IMR-90 (cell line): ENCODE data around the gene TXNL4A. TPM values are rescaled to one million over a fixed set of nuclear protein-coding genes. Genes with fewer than 3 reads are reported as not detected.

Experiments used
- ATAC-seq: fragments of 200-7000 bp; cut with Tn5 transposase; 2 replicates; pipeline ENCODE4 v1.9.1; 2020; ENCODE audit warnings: low read depth, mild to moderate bottlenecking, moderate library complexity
- BruUV-seq: library from RNA; stranded (reverse); fragments of 400-500 nt; replicated peaks from 2 replicates; lab custom pipeline; 2021; lab: Mats Ljungman, UMichigan
- CTCF ChIA-PET: fragments of 300-600 bp; formaldehyde crosslinking; extraction: SDS; loops from one replicate; lab custom pipeline; 2021; ENCODE audit warnings: antibody characterized with exemption; lab: Yijun Ruan, JAX
- POLR2A ChIA-PET: fragments of 300-600 bp; sonication (Branson Sonifier 250); formaldehyde crosslinking; loops from one replicate; lab custom pipeline; 2022; ENCODE audit warnings: antibody characterized with exemption; ENCODE audit not compliant: unreplicated experiment; lab: Charles Lee
- DNase-seq: peaks from one replicate; pipeline ENCODE4 v3.0.0; 2013
- H2AFZ ChIP-seq: replicated peaks from 2 replicates; pipeline ENCODE3; 2013; ENCODE audit warnings: low read length, mild to moderate bottlenecking; ENCODE audit not compliant: poor library complexity
- H2AK5ac ChIP-seq: 2 replicates; pipeline ENCODE4 v1.6.1; 2013; ENCODE audit warnings: low read depth, low read length, inconsistent platforms
- H2AK9ac ChIP-seq: replicated peaks from 2 replicates; pipeline ENCODE3; 2013; ENCODE audit warnings: mild to moderate bottlenecking, low read depth, low read length, moderate library complexity; ENCODE audit not compliant: poor library complexity
- H2BK120ac ChIP-seq: 2 replicates; pipeline ENCODE4 v1.6.1; 2013; ENCODE audit warnings: low read depth, low read length, inconsistent platforms
- H2BK15ac ChIP-seq: 3 replicates; pipeline ENCODE4 v1.6.1; 2013; ENCODE audit warnings: low read depth, low read length, inconsistent platforms
- H2BK20ac ChIP-seq: 2 replicates; pipeline ENCODE4 v1.6.1; 2013; ENCODE audit warnings: low read depth, mild to moderate bottlenecking, inconsistent platforms, low read length, moderate library complexity
- H2BK5ac ChIP-seq: 2 replicates; pipeline ENCODE4 v1.6.1; 2013; ENCODE audit warnings: mild to moderate bottlenecking, low read depth, low read length, inconsistent platforms; ENCODE audit not compliant: poor library complexity, severe bottlenecking
- H3K14ac ChIP-seq: replicated peaks from 2 replicates; pipeline ENCODE4 v1.6.1; 2013; ENCODE audit warnings: low read depth, low read length, inconsistent platforms
- H3K18ac ChIP-seq: 2 replicates; pipeline ENCODE4 v1.6.1; 2013; ENCODE audit warnings: low read depth, low read length, control low read depth
- H3K23ac ChIP-seq: 2 replicates; pipeline ENCODE4 v1.6.1; 2013; ENCODE audit warnings: low read depth, low read length, inconsistent platforms
- H3K27ac ChIP-seq: 2 replicates; pipeline ENCODE4 v1.5.1; 2013; ENCODE audit warnings: mild to moderate bottlenecking, control low read depth, low read length; ENCODE audit not compliant: insufficient read depth
- H3K27me3 ChIP-seq: 2 replicates; pipeline ENCODE4 v1.6.1; 2013; ENCODE audit warnings: low read length; ENCODE audit not compliant: control insufficient read depth, insufficient read depth
- H3K36me3 ChIP-seq: 2 replicates; pipeline ENCODE4 v1.6.1; 2013; ENCODE audit warnings: low read length, mixed read lengths; ENCODE audit not compliant: control insufficient read depth, insufficient read depth
- H3K4ac ChIP-seq: 2 replicates; pipeline ENCODE4 v1.6.1; 2013; ENCODE audit warnings: low read depth, low read length, inconsistent platforms
- H3K4me1 ChIP-seq: 2 replicates; pipeline ENCODE4 v1.6.1; 2013; ENCODE audit warnings: low read length, mixed read lengths; ENCODE audit not compliant: control insufficient read depth, insufficient read depth
- H3K4me2 ChIP-seq: 2 replicates; pipeline ENCODE4 v1.6.1; 2013; ENCODE audit warnings: low read depth, mild to moderate bottlenecking, control low read depth, low read length, moderate library complexity
- H3K4me3 ChIP-seq: 2 replicates; pipeline ENCODE4 v1.5.1; 2013; ENCODE audit warnings: low read depth, mild to moderate bottlenecking, control low read depth, low read length, moderate library complexity; ENCODE audit not compliant: insufficient read depth
- H3K56ac ChIP-seq: 2 replicates; pipeline ENCODE4 v1.6.1; 2013; ENCODE audit warnings: low read length, inconsistent platforms; ENCODE audit not compliant: insufficient read depth; ENCODE audit errors: extremely low read depth
- H3K79me1 ChIP-seq, 2 experiments: 2 replicates each; pipeline ENCODE4 v1.6.1; 2013; ENCODE audit warnings: low read length in 2 of 2, inconsistent platforms in 1 of 2, low read depth in 1 of 2
- H3K9ac ChIP-seq: 2 replicates; pipeline ENCODE4 v1.6.1; 2013; ENCODE audit warnings: low read depth, low read length, control low read depth
- H3K9me1 ChIP-seq: 2 replicates; pipeline ENCODE4 v1.6.1; 2013; ENCODE audit warnings: low read length, inconsistent platforms; ENCODE audit not compliant: insufficient read depth
- H3K9me3 ChIP-seq: 2 replicates; pipeline ENCODE4 v1.6.1; 2013; ENCODE audit warnings: low read length; ENCODE audit not compliant: control insufficient read depth, insufficient read depth
- H4K20me1 ChIP-seq: 2 replicates; pipeline ENCODE4 v1.6.1; 2013; ENCODE audit warnings: low read length, inconsistent platforms; ENCODE audit not compliant: insufficient read depth
- H4K5ac ChIP-seq: 2 replicates; pipeline ENCODE4 v1.6.1; 2013; ENCODE audit warnings: mild to moderate bottlenecking, low read depth, low read length, control low read depth
- H4K8ac ChIP-seq, 2 experiments: 2 replicates each; pipeline ENCODE4 v1.6.1; 2013; ENCODE audit warnings: low read depth in 2 of 2, low read length in 2 of 2, control low read depth in 1 of 2, inconsistent platforms in 1 of 2
- H4K91ac ChIP-seq: 2 replicates; pipeline ENCODE4 v1.6.1; 2013; ENCODE audit warnings: low read depth, low read length, inconsistent platforms; ENCODE audit not compliant: insufficient read depth
- BHLHE40 ChIP-seq: fragments of 150-350 bp; IDR thresholded peaks from 2 replicates; pipeline ENCODE4 v1.6.1; 2016; ENCODE audit warnings: mild to moderate bottlenecking, low read depth, low read length
- CEBPB ChIP-seq: IDR thresholded peaks from 2 replicates; pipeline ENCODE4 v1.6.1; 2012; ENCODE audit warnings: low read depth, low read length, improper control_type of control experiment
- CHD1 ChIP-seq: IDR thresholded peaks from 2 replicates; pipeline ENCODE4 v1.6.1; 2012; ENCODE audit warnings: low read depth, low read length, improper control_type of control experiment
- FOS ChIP-seq: fragments of 150-350 bp; IDR thresholded peaks from 2 replicates; pipeline ENCODE4 v1.6.1; 2016; ENCODE audit warnings: low read depth, low read length
- MAZ ChIP-seq: IDR thresholded peaks from 2 replicates; pipeline ENCODE4 v1.6.1; 2012; ENCODE audit warnings: low read depth, mild to moderate bottlenecking, low read length, improper control_type of control experiment, moderate library complexity, borderline replicate concordance
- NFE2L2 ChIP-seq: fragments of 150-350 bp; IDR thresholded peaks from 2 replicates; pipeline ENCODE4 v1.6.1; 2016; ENCODE audit warnings: low read depth, mild to moderate bottlenecking, low read length
- POLR2A ChIP-seq: IDR thresholded peaks from 2 replicates; pipeline ENCODE4 v1.6.1; 2012; ENCODE audit warnings: mild to moderate bottlenecking, low read depth, low read length
- RAD21 ChIP-seq: IDR thresholded peaks from 2 replicates; pipeline ENCODE4 v1.6.1; 2012; ENCODE audit warnings: low read length, improper control_type of control experiment
- RCOR1 ChIP-seq: IDR thresholded peaks from 2 replicates; pipeline ENCODE4 v1.6.1; 2012; ENCODE audit warnings: mild to moderate bottlenecking, low read length, improper control_type of control experiment; ENCODE audit not compliant: insufficient replicate concordance
- RFX5 ChIP-seq: IDR thresholded peaks from 2 replicates; pipeline ENCODE4 v1.8.0; 2012; ENCODE audit warnings: low read depth, mild to moderate bottlenecking, low read length, moderate library complexity
- WGBS, 2 experiments: methylation state at CpG; one replicate each; pipeline versions ENCODE4 v1.1.5 to v1.1.7; 2013; ENCODE audit warnings: missing lambda C conversion rate in 2 of 2; ENCODE audit not compliant: insufficient read length in 1 of 2; ENCODE audit errors: extremely low coverage in 2 of 2; 5-methylcytosine and 5-hydroxymethylcytosine counted together
- dilution Hi-C: fragments of 300-500 bp; cut with HindIII; formaldehyde crosslinking; loops from one replicate; pipeline ENCODE4 v1.14.3; 2018; ENCODE audit warnings: low sequenced_read_pairs; ENCODE audit not compliant: unreplicated experiment
- in situ Hi-C: fragments of 300-500 bp; cut with MboI; formaldehyde crosslinking; loops from 3 replicates; pipeline ENCODE4 v1.14.3; 2019; ENCODE audit warnings: low sequenced_read_pairs, inconsistent platforms, mixed read lengths
- intact Hi-C: fragments of 100-400 bp; cut with micrococcal nuclease; formaldehyde crosslinking; loops from 2 replicates; pipeline ENCODE4 v1.10.0; 2022
- polyA plus RNA-seq, 3 experiments: library from polyadenylated mRNA; depleted of rRNA; stranded (reverse); fragments of >200 nt; gene quantifications; 2 replicates each; pipeline ENCODE4 v1.2.3, GENCODE V29; 2012; ENCODE audit warnings: low replicate concordance in 1 of 3
- total RNA-seq: library from RNA; depleted of rRNA; stranded (reverse); fragments of >200 nt; gene quantifications from 2 replicates; pipeline ENCODE4 v1.2.3, GENCODE V29; 2012
- TF ChIP-seq, protein P1 (sequence below): fragments of 150-350 bp; IDR thresholded peaks from 2 replicates; pipeline ENCODE4 v1.6.1; 2017; ENCODE audit warnings: mild to moderate bottlenecking, antibody characterized with exemption, low read length, low read depth
- TF ChIP-seq, protein P2 (sequence below): fragments of 150-350 bp; IDR thresholded peaks from 2 replicates; pipeline ENCODE4 v1.6.1; 2016; ENCODE audit warnings: low read depth, mild to moderate bottlenecking, low read length, moderate library complexity, borderline replicate concordance
- TF ChIP-seq, protein P3 (sequence below): conservative IDR thresholded peaks from 2 replicates; pipeline ENCODE4 v1.5.1; 2012; ENCODE audit warnings: mild to moderate bottlenecking, low read depth, low read length, improper control_type of control experiment

TXNL4A gene
- total and polyA plus RNA-seq, 2 of the 4 experiments (the other 2 are of a cell fraction) = 38.7 to 103 TPM

DNA sequence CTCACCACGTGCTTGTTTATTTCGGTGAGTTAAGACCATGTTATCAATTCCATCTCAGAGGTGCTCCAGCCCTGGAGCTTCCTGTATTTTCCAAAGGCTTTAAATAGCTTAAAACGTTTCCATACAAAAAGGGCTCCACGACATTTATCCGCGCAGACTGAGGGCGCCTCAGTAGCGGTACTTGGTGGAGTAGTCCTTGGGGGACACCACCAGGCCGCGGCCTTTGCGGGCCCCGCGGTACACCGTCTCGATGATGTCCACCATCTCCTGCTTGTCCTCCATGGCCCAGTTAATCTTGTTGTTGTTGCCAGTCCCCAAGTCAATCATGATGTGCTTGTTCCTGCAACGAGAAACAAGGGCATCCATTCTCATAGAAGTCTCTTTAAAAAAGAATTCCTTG is 14.8 kb downstream of the TXNL4A start:
- Histone ChIP-seq H3K56ac (no peak overlapping the region), H2AFZ (no peak overlapping the region), H2BK5ac (no peak overlapping the region), H4K8ac (no peak overlapping the region), H3K14ac (no peak overlapping the region), H3K27me3 (no peaks in the 10 kb centered on the region), H3K27ac (no peak overlapping the region), H2BK15ac (no peak overlapping the region), H3K9ac (no peak overlapping the region), H3K79me1 (peaks cover 33 to 73% of the 10 kb centered on the region in 2 experiments), H3K4me3 (no peak overlapping the region), H3K36me3 (peaks cover 42% of the 10 kb centered on the region), H3K4ac (no peak overlapping the region), H2BK120ac (no peak overlapping the region), H3K18ac (no peak overlapping the region), H3K4me2 (no peak overlapping the region), H3K4me1 (peaks cover 2% of the 10 kb centered on the region; the same call in 1 of the 2 replicates), H2BK20ac (no peak overlapping the region), H2AK9ac (no peak overlapping the region), H3K23ac (no peak overlapping the region), H4K20me1 (peaks cover 50% of the 10 kb centered on the region), H2AK5ac (no peak overlapping the region), H3K9me1 (peaks cover 3% of the 10 kb centered on the region; the same call in 1 of the 2 replicates), H4K91ac (no peak overlapping the region), H3K9me3 (no peaks in the 10 kb centered on the region), H4K5ac (no peak overlapping the region)
- DNase-seq (no peak), ATAC-seq (no peak)
- intact Hi-C loops (no loop called here), in situ Hi-C loops (no loop called here), dilution Hi-C loops (no loop called here)
- TF ChIP-seq CEBPB (no peak), RCOR1 (no peak), FOS (no peak), RFX5 (no peak), POLR2A (no peak), NFE2L2 (no peak), MAZ (no peak), CHD1 (no peak), BHLHE40 (no peak), RAD21 (no peak)
- TF ChIP-seq, protein P1, sequence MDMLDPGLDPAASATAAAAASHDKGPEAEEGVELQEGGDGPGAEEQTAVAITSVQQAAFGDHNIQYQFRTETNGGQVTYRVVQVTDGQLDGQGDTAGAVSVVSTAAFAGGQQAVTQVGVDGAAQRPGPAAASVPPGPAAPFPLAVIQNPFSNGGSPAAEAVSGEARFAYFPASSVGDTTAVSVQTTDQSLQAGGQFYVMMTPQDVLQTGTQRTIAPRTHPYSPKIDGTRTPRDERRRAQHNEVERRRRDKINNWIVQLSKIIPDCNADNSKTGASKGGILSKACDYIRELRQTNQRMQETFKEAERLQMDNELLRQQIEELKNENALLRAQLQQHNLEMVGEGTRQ = no peak
- TF ChIP-seq, protein P2, sequence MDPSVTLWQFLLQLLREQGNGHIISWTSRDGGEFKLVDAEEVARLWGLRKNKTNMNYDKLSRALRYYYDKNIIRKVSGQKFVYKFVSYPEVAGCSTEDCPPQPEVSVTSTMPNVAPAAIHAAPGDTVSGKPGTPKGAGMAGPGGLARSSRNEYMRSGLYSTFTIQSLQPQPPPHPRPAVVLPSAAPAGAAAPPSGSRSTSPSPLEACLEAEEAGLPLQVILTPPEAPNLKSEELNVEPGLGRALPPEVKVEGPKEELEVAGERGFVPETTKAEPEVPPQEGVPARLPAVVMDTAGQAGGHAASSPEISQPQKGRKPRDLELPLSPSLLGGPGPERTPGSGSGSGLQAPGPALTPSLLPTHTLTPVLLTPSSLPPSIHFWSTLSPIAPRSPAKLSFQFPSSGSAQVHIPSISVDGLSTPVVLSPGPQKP = no peak
- TF ChIP-seq, protein P3, sequence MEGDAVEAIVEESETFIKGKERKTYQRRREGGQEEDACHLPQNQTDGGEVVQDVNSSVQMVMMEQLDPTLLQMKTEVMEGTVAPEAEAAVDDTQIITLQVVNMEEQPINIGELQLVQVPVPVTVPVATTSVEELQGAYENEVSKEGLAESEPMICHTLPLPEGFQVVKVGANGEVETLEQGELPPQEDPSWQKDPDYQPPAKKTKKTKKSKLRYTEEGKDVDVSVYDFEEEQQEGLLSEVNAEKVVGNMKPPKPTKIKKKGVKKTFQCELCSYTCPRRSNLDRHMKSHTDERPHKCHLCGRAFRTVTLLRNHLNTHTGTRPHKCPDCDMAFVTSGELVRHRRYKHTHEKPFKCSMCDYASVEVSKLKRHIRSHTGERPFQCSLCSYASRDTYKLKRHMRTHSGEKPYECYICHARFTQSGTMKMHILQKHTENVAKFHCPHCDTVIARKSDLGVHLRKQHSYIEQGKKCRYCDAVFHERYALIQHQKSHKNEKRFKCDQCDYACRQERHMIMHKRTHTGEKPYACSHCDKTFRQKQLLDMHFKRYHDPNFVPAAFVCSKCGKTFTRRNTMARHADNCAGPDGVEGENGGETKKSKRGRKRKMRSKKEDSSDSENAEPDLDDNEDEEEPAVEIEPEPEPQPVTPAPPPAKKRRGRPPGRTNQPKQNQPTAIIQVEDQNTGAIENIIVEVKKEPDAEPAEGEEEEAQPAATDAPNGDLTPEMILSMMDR = no peak
- 95% methylated on average over 2 of the region's 16 CpGs; no CpG with 5 or more reads in 1 of the 2 experiments for WGBS, 2 experiments
- BruUV-seq = no TSS peak
- CTCF ChIA-PET = no interaction called here
- POLR2A ChIA-PET = no interaction called here
